Central memory CD8-positive, alpha-beta T cell (primary cell): ENCODE results near the gene CDC23.
"Not testable (repeated sequence)": the region's sequence is repeated elsewhere in the genome, so short reads cannot be mapped to it uniquely, and the experiment has no call there.

Experiments used
- ATAC-seq: fragments of 150-1000 bp; cut with Tn5 transposase; replicated peaks from 2 replicates; pipeline ENCODE4 v1.10.0; 2022; ENCODE audit warnings: mild to moderate bottlenecking, moderate FRiP score, moderate number of reproducible peaks; ENCODE audit not compliant: poor library complexity, severe bottlenecking; ENCODE audit errors: extremely low read depth
- DNase-seq, 2 donors: peaks; one replicate each; pipeline ENCODE4 v3.0.0; 2021; ENCODE audit warnings: low spot score in 2 of 2
- H3K27ac Mint-ChIP-seq: one replicate; pipeline ENCODE4 v1.8.0; 2022; ENCODE audit warnings: low read depth, mild to moderate bottlenecking, moderate library complexity, mixed read lengths
- H3K27me3 Mint-ChIP-seq: one replicate; pipeline ENCODE4 v1.8.0; 2022; ENCODE audit warnings: mixed read lengths
- H3K36me3 Mint-ChIP-seq: one replicate; pipeline ENCODE4 v1.8.0; 2022; ENCODE audit warnings: mild to moderate bottlenecking, moderate library complexity, mixed read lengths; ENCODE audit not compliant: insufficient read depth
- H3K4me1 Mint-ChIP-seq: one replicate; pipeline ENCODE4 v1.8.0; 2022; ENCODE audit warnings: mixed read lengths
- H3K4me3 Mint-ChIP-seq: one replicate; pipeline ENCODE4 v1.8.0; 2022; ENCODE audit warnings: mild to moderate bottlenecking, moderate library complexity, mixed read lengths
- H3K9me3 Mint-ChIP-seq: one replicate; pipeline ENCODE4 v1.8.0; 2022; ENCODE audit warnings: mixed read lengths

The CDC23 gene

DNA sequence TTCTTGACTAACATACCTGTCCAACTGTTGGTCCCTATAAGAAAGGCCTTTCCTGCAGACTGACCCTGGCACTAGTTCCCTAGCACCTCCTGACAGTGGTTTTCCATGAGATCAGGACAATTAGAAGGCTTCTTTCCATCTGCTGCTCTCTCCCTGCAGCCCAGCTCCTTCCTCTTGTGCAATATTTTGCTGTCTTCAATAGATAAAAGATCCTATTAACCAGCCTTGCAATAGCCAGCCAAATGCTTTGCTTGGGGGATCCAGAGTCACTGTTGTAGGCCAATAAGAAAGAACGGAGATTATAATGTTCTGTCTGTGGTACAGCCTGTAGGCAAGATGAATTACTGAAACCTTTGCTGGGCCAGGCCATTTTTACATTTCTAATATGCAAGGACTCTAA, 55.5 kb downstream of the CDC23 start:
- Mint-ChIP-seq H3K27ac (no peak overlapping the region), H3K36me3 (peaks cover 57% of the 10 kb centered on the region), H3K9me3 (no peaks in the 10 kb centered on the region), H3K4me1 (no peaks in the 10 kb centered on the region), H3K27me3 (no peaks in the 10 kb centered on the region), H3K4me3 (no peak overlapping the region)
- DNase-seq (no peak), ATAC-seq (no peak)

- not testable (repeated sequence) for H3K4me1 Mint-ChIP-seq, ATAC-seq, H3K9me3 Mint-ChIP-seq, H3K4me3 Mint-ChIP-seq, H3K27me3 Mint-ChIP-seq, DNase-seq, H3K27ac Mint-ChIP-seq
- peaks cover 42% of the 10 kb centered on the region for H3K36me3 Mint-ChIP-seq
Measured at GRCh38 chr5:138155977-138156376, 57.1 kb downstream of the CDC23 start.

GRCh38 chr5:138149530-138149929, 63.6 kb downstream of the CDC23 start:
- no peak overlapping the region for H3K4me3 Mint-ChIP-seq

DNA sequence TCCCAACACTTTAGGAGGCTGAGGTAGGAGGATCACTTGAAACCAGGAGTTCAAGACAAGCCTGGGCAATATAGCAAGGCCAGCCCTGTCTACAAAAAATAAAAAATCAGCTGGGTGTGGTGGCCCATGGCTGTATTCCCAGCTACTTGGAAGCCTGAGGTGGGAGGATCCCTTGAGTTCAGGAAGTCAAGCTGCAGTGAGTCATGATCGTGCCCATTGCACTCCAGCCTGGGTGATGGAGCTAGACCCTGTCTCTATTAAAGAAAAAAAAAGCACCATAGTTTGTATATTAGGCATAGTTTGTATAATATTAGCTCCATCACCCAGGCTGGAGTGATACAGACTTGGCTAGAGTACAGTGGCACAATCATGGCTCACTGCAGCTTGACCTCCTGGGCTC, 64.3 kb downstream of the CDC23 start:
- H3K4me1 Mint-ChIP-seq: no peaks in the 10 kb centered on the region
- DNase-seq: no peak
- H3K9me3 Mint-ChIP-seq: no peaks in the 10 kb centered on the region
- no peaks in the 10 kb centered on the region for H3K27me3 Mint-ChIP-seq
- no peak for ATAC-seq
- no peak overlapping the region for H3K27ac Mint-ChIP-seq
- no peaks in the 10 kb centered on the region for H3K36me3 Mint-ChIP-seq
- H3K4me3 Mint-ChIP-seq: no peak overlapping the region

More at GRCh38 chr5:138149530-138149929, 63.6 kb downstream of the CDC23 start:
- no peak for DNase-seq
- Mint-ChIP-seq H3K27ac (no peak overlapping the region), H3K9me3 (no peaks in the 10 kb centered on the region), H3K27me3 (no peaks in the 10 kb centered on the region), H3K4me1 (no peaks in the 10 kb centered on the region), H3K36me3 (no peaks in the 10 kb centered on the region)
- no peak for ATAC-seq

- not testable (repeated sequence) for H3K4me1 Mint-ChIP-seq, ATAC-seq, H3K27me3 Mint-ChIP-seq, H3K4me3 Mint-ChIP-seq, H3K36me3 Mint-ChIP-seq, H3K9me3 Mint-ChIP-seq, H3K27ac Mint-ChIP-seq, DNase-seq
Measured at GRCh38 chr5:138143578-138143977, 69.5 kb downstream of the CDC23 start.

GRCh38 chr5:138141734-138142133, 71.4 kb downstream of the CDC23 start:
- no peak for DNase-seq
- Mint-ChIP-seq H3K4me3 (no peak overlapping the region), H3K27ac (no peak overlapping the region), H3K27me3 (peaks cover 20% of the 10 kb centered on the region), H3K9me3 (no peaks in the 10 kb centered on the region), H3K4me1 (no peaks in the 10 kb centered on the region), H3K36me3 (no peaks in the 10 kb centered on the region)
- no peak for ATAC-seq

GRCh38 chr5:138140268-138140667, 72.9 kb downstream of the CDC23 start:
- no peaks in the 10 kb centered on the region for H3K36me3 Mint-ChIP-seq
- no peak for ATAC-seq
- H3K4me3 Mint-ChIP-seq: no peak overlapping the region

GRCh38 chr5:138139781-138140090, 73.4 kb downstream of the CDC23 start:
- Mint-ChIP-seq H3K4me1 (no peaks in the 10 kb centered on the region), H3K27me3 (peaks cover 31% of the 10 kb centered on the region), H3K36me3 (no peaks in the 10 kb centered on the region), H3K9me3 (no peaks in the 10 kb centered on the region), H3K27ac (no peak overlapping the region), H3K4me3 (no peak overlapping the region)
- ATAC-seq (no peak), DNase-seq (no peak)

More at GRCh38 chr5:138140268-138140667, 72.9 kb downstream of the CDC23 start:
- H3K9me3 Mint-ChIP-seq: no peaks in the 10 kb centered on the region
- no peak for DNase-seq
- no peak overlapping the region for H3K27ac Mint-ChIP-seq
- H3K4me1 Mint-ChIP-seq: no peaks in the 10 kb centered on the region
- H3K27me3 Mint-ChIP-seq: peaks cover 31% of the 10 kb centered on the region

GRCh38 chr5:138138949-138139780, 74.0 kb downstream of the CDC23 start, which contains the start of gene NME5:
Gene NME5 (minus strand): TSS chr5:138139428. CDS start chr5:138138780, 648 bp downstream.
- no peaks in the 10 kb centered on the region for H3K9me3 Mint-ChIP-seq
- DNase-seq (no peak), ATAC-seq (no peak)
- H3K4me3 Mint-ChIP-seq: no peak within 1 kb of the TSS
- no peak within 1 kb of the TSS for H3K27ac Mint-ChIP-seq
- H3K4me1 Mint-ChIP-seq: no peaks in the 10 kb centered on the region
- H3K27me3 Mint-ChIP-seq: peaks cover 31% of the 10 kb centered on the region
- no peaks in the 10 kb centered on the region for H3K36me3 Mint-ChIP-seq
